Prostate gland (tissue), 2 donors: ENCODE results near the gene GALM.
A peak's percentile ranks its signal among the peaks of the same experiment; 100 is the strongest.

Source experiments
- CTCF ChIP-seq, 4 experiments: fragments of 200-600 bp in 2 of 4; fragments of 450-650 bp in 2 of 4; sonication (generic) in 2 of 4; IDR thresholded peaks; 1 replicate in 3 of 4; 2 replicates in 1 of 4; pipeline ENCODE4 v1.5.1; 2016 to 2019; ENCODE audit warnings: antibody characterized with exemption in 4 of 4, mild to moderate bottlenecking in 2 of 4, moderate library complexity in 2 of 4
- POLR2A ChIP-seq: fragments of 450-650 bp; IDR thresholded peaks from one replicate; pipeline ENCODE4 v1.6.1; 2016; ENCODE audit warnings: antibody characterized with exemption, mild to moderate bottlenecking
- POLR2AphosphoS5 ChIP-seq: sonication (generic); formaldehyde crosslinking; IDR thresholded peaks from one replicate; pipeline ENCODE4 v1.6.1; 2017; ENCODE audit warnings: antibody characterized with exemption

- TF ChIP-seq CTCF (IDR thresholded peaks at IDR 0.05) (peak; percentile 35 to 95 (median 81)), POLR2A (no peak), POLR2AphosphoS5 (peak; percentile 18)
Measured at GRCh38 chr2:38740851-38741731, 75.2 kb downstream of the GALM start.
